Loucy (cell line): ENCODE data around the gene FGF5.

Experiments
- H2AFZ ChIP-seq: fragments of 200-600 bp; sonication (generic); 2 replicates; pipeline ENCODE4 v1.6.0; 2016; ENCODE audit warnings: antibody characterized with exemption, mild to moderate bottlenecking, low read length, moderate library complexity
- H3F3A ChIP-seq: fragments of 200-600 bp; 2 replicates; pipeline ENCODE4 v1.6.0; 2016; ENCODE audit warnings: antibody characterized with exemption, low read depth, mild to moderate bottlenecking
- H3K27me3 ChIP-seq: fragments of 200-600 bp; sonication (generic); 2 replicates; pipeline ENCODE4 v1.6.1; 2014; ENCODE audit warnings: low read length, mild to moderate bottlenecking; ENCODE audit not compliant: insufficient read depth, poor library complexity, severe bottlenecking
- H3K36me3 ChIP-seq: fragments of 200-600 bp; sonication (generic); 2 replicates; pipeline ENCODE4 v1.6.1; 2016; ENCODE audit warnings: low read length; ENCODE audit not compliant: insufficient read depth
- H3K4me1 ChIP-seq: fragments of 200-600 bp; sonication (generic); 2 replicates; pipeline ENCODE4 v1.5.1; 2014; ENCODE audit warnings: low read length, mild to moderate bottlenecking; ENCODE audit not compliant: insufficient read depth, poor library complexity, severe bottlenecking
- H3K4me2 ChIP-seq: fragments of 200-600 bp; sonication (generic); 2 replicates; pipeline ENCODE4 v1.6.0; 2014; ENCODE audit warnings: antibody characterized with exemption, low read length, low read depth, mild to moderate bottlenecking; ENCODE audit not compliant: poor library complexity, severe bottlenecking
- H3K4me3 ChIP-seq: fragments of 200-600 bp; sonication (generic); 2 replicates; pipeline ENCODE4 v1.5.1; 2014; ENCODE audit warnings: low read length, mild to moderate bottlenecking, mixed read lengths; ENCODE audit not compliant: poor library complexity, severe bottlenecking
- H3K79me2 ChIP-seq: fragments of 200-600 bp; sonication (generic); 2 replicates; pipeline ENCODE4 v1.6.1; 2014; ENCODE audit warnings: low read length; ENCODE audit not compliant: insufficient read depth
- H3K9ac ChIP-seq: fragments of 200-600 bp; sonication (generic); 2 replicates; pipeline ENCODE4 v1.6.0; 2014; ENCODE audit warnings: mild to moderate bottlenecking, low read depth, low read length, moderate library complexity; ENCODE audit not compliant: poor library complexity, severe bottlenecking
- H3K9me2 ChIP-seq: fragments of 200-600 bp; sonication (generic); replicated peaks from 2 replicates; pipeline ENCODE4 v1.6.1; 2016; ENCODE audit warnings: low read depth, low read length, mixed read lengths
- H3K9me3 ChIP-seq: fragments of 200-600 bp; sonication (generic); 2 replicates; pipeline ENCODE4 v1.6.1; 2014; ENCODE audit warnings: mild to moderate bottlenecking, antibody characterized with exemption, low read length, low read depth; ENCODE audit not compliant: insufficient read depth
- H4K20me1 ChIP-seq: fragments of 200-600 bp; sonication (generic); 2 replicates; pipeline ENCODE4 v1.6.0; 2014; ENCODE audit warnings: antibody characterized with exemption, low read length, mild to moderate bottlenecking; ENCODE audit not compliant: insufficient read depth, poor library complexity, severe bottlenecking
- EZH2phosphoT487 ChIP-seq: fragments of 200-600 bp; IDR thresholded peaks from 2 replicates; pipeline ENCODE4 v1.6.1; 2018; ENCODE audit warnings: antibody characterized with exemption, mild to moderate bottlenecking, moderate library complexity, borderline replicate concordance
- TF ChIP-seq, protein P1 (sequence below): fragments of 200-600 bp; sonication (generic); conservative IDR thresholded peaks from 2 replicates; pipeline ENCODE4 v1.5.1; 2014; ENCODE audit warnings: mild to moderate bottlenecking, antibody characterized with exemption, low read length

The FGF5 gene

DNA sequence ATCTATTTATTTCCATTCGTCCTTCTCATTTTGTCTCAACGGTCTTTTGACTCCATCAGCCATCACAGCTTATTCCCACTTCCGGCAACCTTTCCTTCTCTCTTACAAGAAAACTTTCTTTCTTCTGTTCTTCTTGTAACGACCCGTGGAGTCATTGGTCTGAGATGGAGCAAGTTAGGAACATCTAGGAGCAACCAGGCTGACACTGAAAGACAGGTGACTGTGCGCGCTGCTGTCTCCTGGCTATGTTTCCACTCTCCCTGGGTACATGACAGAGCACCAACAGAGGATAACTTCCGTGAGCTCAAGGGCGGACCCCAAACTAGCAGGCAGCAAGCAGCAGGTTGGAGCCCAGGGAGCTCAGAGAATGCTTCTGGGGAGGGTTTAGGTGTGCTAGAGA, 2.5 kb downstream of the FGF5 start:
- Histone ChIP-seq H3K36me3 (no peaks in the 10 kb centered on the region), H4K20me1 (no peaks in the 10 kb centered on the region), H3K4me2 (no peak overlapping the region), H3K9me3 (no peaks in the 10 kb centered on the region), H3K4me1 (no peaks in the 10 kb centered on the region), H3K4me3 (no peak overlapping the region), H3K79me2 (no peaks in the 10 kb centered on the region), H3F3A (no peaks in the 10 kb centered on the region), H3K9ac (no peak overlapping the region), H3K27me3 (peaks cover 6% of the 10 kb centered on the region), H3K9me2 (no peaks in the 10 kb centered on the region), H2AFZ (peak overlapping the region; percentile 1; the same call in 1 of the 2 replicates)
- no peak for TF ChIP-seq EZH2phosphoT487
- TF ChIP-seq, protein P1, sequence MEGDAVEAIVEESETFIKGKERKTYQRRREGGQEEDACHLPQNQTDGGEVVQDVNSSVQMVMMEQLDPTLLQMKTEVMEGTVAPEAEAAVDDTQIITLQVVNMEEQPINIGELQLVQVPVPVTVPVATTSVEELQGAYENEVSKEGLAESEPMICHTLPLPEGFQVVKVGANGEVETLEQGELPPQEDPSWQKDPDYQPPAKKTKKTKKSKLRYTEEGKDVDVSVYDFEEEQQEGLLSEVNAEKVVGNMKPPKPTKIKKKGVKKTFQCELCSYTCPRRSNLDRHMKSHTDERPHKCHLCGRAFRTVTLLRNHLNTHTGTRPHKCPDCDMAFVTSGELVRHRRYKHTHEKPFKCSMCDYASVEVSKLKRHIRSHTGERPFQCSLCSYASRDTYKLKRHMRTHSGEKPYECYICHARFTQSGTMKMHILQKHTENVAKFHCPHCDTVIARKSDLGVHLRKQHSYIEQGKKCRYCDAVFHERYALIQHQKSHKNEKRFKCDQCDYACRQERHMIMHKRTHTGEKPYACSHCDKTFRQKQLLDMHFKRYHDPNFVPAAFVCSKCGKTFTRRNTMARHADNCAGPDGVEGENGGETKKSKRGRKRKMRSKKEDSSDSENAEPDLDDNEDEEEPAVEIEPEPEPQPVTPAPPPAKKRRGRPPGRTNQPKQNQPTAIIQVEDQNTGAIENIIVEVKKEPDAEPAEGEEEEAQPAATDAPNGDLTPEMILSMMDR: no peak

DNA sequence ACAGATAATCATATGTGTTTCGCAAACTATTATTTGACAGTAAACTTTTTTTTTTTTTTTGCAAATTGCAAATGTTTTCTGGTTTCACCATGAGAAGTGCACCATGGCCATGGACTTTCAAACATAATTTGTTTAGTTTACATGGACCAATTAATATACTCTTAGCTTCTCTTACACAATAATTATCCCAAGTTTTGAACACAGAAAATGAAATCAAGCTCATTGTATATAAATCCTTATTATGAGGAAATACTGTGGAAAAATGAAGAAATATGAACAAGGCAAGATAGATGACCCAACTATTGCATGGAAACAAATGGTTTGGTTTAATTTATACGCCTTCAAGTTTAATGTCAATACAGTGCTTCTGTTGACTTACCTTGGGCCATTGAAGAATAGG, 3.9 kb downstream of the FGF5 start:
- H3K9ac ChIP-seq: no peak overlapping the region
- H3K79me2 ChIP-seq: no peaks in the 10 kb centered on the region
- H3K9me3 ChIP-seq: no peaks in the 10 kb centered on the region
- H3K4me2 ChIP-seq: no peak overlapping the region
- no peaks in the 10 kb centered on the region for H3F3A ChIP-seq
- H2AFZ ChIP-seq: no peak overlapping the region
- H4K20me1 ChIP-seq: no peaks in the 10 kb centered on the region
- H3K36me3 ChIP-seq: no peaks in the 10 kb centered on the region
- no peak for TF ChIP-seq EZH2phosphoT487
- TF ChIP-seq, protein P1: no peak
- H3K27me3 ChIP-seq: no peaks in the 10 kb centered on the region
- no peaks in the 10 kb centered on the region for H3K9me2 ChIP-seq
- H3K4me3 ChIP-seq: no peak overlapping the region
- no peaks in the 10 kb centered on the region for H3K4me1 ChIP-seq

DNA sequence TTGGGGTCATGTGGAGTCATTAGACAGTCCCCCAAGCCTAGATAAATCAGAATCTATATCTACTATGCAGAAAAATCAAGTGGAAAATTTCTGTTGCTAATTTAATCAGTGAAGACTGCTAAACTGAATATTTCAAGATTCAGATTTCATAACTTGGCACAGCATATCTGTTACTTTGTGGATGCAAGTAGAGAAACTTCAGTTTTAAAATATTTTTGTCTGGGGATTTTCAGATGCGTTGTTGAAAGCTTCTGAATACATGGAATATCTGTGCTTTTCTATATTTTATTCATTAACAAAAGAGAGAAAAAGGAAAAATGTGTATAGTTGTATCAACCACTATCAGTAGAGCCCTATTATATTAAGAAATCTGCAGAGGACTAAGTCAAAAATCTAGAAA, 4.4 kb downstream of the FGF5 start:
- H3K36me3 ChIP-seq: no peaks in the 10 kb centered on the region
- TF ChIP-seq, protein P1: no peak
- TF ChIP-seq EZH2phosphoT487: no peak
- H2AFZ ChIP-seq: no peak overlapping the region
- no peaks in the 10 kb centered on the region for H3K9me3 ChIP-seq
- no peaks in the 10 kb centered on the region for H4K20me1 ChIP-seq
- H3K9ac ChIP-seq: no peak overlapping the region
- no peaks in the 10 kb centered on the region for H3K4me1 ChIP-seq
- H3K4me3 ChIP-seq: no peak overlapping the region
- H3F3A ChIP-seq: no peaks in the 10 kb centered on the region
- no peaks in the 10 kb centered on the region for H3K9me2 ChIP-seq
- H3K4me2 ChIP-seq: no peak overlapping the region
- H3K27me3 ChIP-seq: no peaks in the 10 kb centered on the region
- H3K79me2 ChIP-seq: no peaks in the 10 kb centered on the region
